ENCODE measurements around the gene ZNF385A.

Gene ZNF385A

DNA sequence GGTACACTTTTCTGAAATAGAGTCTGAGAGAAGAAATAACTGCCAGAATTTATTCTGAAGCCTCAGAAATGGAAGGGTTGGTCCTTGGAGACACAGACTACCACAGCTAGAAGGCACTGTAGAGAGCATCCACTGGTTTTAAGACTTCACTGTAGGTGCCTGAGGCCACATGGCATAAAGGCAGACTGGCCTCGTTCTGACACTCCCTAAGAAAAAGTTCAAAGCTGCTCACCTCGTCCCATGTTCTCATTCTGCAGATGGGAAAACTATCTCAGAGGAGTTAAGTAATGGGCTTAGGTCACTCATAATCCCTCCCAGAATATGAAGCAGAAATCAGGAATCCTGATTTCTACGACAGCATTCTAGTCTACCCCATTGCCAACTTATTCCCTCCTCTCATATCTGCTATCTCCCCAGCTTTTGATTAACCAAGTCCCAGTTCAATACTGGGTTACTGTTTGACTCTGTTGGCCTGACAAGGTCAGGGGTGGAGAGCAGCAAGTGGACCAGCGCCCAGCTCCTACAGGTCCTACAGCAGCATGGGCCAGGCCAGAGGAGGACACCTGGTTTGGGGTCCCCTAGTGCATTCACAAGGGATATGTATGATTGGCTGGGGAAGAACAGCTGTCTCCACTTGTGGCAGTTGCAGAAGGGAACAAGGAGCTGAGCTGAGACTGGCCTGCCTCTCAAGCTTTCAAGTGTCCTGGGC lies 30.8 kb upstream of the ZNF385A start:
- H3K4ac ChIP-seq (ENCODE audit: low read length) = no peak overlapping the region
- no CpG with 5 or more reads among the region's 4 CpGs for WGBS, 2 donors (ENCODE audit: extremely low coverage in 2 of 2, insufficient read length in 2 of 2, insufficient replicate concordance in 1 of 2)
- H2BK15ac ChIP-seq (ENCODE audit: low read length) = no peak overlapping the region
- no peak for DNase-seq (ENCODE audit: low spot score)
- no peak overlapping the region for H2AFZ ChIP-seq (ENCODE audit: low read length)
- H4K8ac ChIP-seq (ENCODE audit: low read depth, low read length) = no peak overlapping the region
- H2BK12ac ChIP-seq (ENCODE audit: low read length) = no peak overlapping the region
- H3K23ac ChIP-seq (ENCODE audit: low read depth, low read length, poor library complexity) = no peak overlapping the region
- no peaks in the 10 kb centered on the region for H3K9me3 ChIP-seq (replicated peaks in 1 of 2; ENCODE audit: control insufficient read depth in 2 of 2, insufficient read depth in 1 of 2, low read depth in 1 of 2, low read length in 2 of 2)
- no peak overlapping the region for H2BK5ac ChIP-seq (ENCODE audit: low read length)
- no peak overlapping the region for H2AK5ac ChIP-seq (ENCODE audit: low read depth, low read length)
- H3K4me3 ChIP-seq (ENCODE audit: low read length in 2 of 2) = no peak overlapping the region
- no peak overlapping the region for H2BK120ac ChIP-seq (ENCODE audit: low read depth, low read length)
- H3K4me1 ChIP-seq (ENCODE audit: control insufficient read depth in 2 of 2, insufficient read depth in 1 of 2, low read depth in 1 of 2, low read length in 2 of 2) = peaks cover 10 to 17% of the 10 kb centered on the region in 2 donors
- H3K79me1 ChIP-seq (ENCODE audit: low read depth, low read length) = peaks cover 7% of the 10 kb centered on the region
- peaks cover 5% of the 10 kb centered on the region in 2 donors for H3K36me3 ChIP-seq (replicated peaks in 1 of 2; ENCODE audit: control insufficient read depth in 2 of 2, insufficient read depth in 2 of 2, low read length in 2 of 2)
- no peak overlapping the region for H3K14ac ChIP-seq (ENCODE audit: low read length)
- H3K9ac ChIP-seq (ENCODE audit: low read depth, low read length, poor library complexity) = no peak overlapping the region
- no peak overlapping the region for H3K4me2 ChIP-seq (ENCODE audit: insufficient read depth, low read length, poor library complexity, severe bottlenecking)
- H4K91ac ChIP-seq (ENCODE audit: low read depth, low read length, poor library complexity) = no peak overlapping the region
- no peak overlapping the region for H3K18ac ChIP-seq (ENCODE audit: low read length)
- no peak overlapping the region for H3K27ac ChIP-seq (replicated peaks; ENCODE audit: low read length)
- H3K27me3 ChIP-seq (ENCODE audit: control insufficient read depth in 3 of 3, insufficient read depth in 3 of 3, low read depth in 1 of 3, low read length in 3 of 3) = peaks cover 0 to 2% (median 0%) of the 10 kb centered on the region in 3 experiments

DNA sequence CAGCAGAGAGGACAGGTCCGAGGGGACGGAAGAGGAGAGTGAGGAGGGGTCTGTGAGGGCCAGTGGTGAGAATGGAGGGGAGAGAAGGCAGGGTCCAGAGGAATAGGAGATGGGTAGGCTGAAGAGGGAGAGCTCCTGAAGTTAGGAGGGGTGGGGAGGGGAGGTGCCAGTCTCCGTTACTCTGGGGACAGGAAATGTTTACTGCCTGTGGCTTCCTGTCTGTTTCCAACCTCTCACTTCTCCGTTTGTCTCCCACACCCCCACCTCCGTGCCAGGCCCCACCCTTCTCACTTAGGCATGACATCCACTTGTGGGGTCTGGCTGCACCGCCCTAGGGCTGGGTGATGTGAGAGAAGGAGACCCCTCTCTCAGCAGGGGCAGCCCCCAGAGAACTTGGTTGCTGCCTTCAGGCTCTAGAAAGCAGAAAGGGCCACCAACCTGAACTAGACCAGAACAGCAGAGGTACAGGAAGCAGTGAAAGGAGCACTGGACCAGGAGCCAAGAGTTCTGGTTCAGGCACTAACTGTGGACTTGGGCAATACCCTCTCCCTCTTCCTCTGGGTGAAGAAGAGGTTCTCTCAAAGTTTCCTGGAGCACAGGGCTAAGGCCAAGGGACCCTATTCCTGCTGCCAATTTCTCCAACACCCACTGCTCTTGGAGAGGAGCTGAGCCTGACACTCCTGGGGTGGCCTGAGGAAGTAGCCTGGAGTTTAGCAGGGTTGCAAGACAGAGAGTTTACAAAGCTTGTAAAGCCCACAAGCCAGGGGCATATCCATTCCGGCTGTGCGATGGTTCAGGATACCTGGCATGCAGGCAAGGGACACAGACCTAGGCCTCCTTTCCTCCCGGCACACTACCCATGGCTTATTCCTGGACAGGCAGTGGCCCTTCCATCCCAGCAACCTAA lies 29.0 kb upstream of the ZNF385A start:
- no peak overlapping the region for H2AK5ac ChIP-seq (ENCODE audit: low read depth, low read length)
- H3K9ac ChIP-seq (ENCODE audit: low read depth, low read length, poor library complexity) = no peak overlapping the region
- no peaks in the 10 kb centered on the region for H3K9me3 ChIP-seq (replicated peaks in 1 of 2; ENCODE audit: control insufficient read depth in 2 of 2, insufficient read depth in 1 of 2, low read depth in 1 of 2, low read length in 2 of 2)
- peaks cover 5 to 11% of the 10 kb centered on the region in 2 donors for H3K4me1 ChIP-seq (ENCODE audit: control insufficient read depth in 2 of 2, insufficient read depth in 1 of 2, low read depth in 1 of 2, low read length in 2 of 2)
- no peak overlapping the region for H2BK120ac ChIP-seq (ENCODE audit: low read depth, low read length)
- H3K36me3 ChIP-seq (replicated peaks in 1 of 2; ENCODE audit: control insufficient read depth in 2 of 2, insufficient read depth in 2 of 2, low read length in 2 of 2) = peaks cover 5 to 12% of the 10 kb centered on the region in 2 donors
- DNase-seq (ENCODE audit: low spot score) = no peak
- peaks cover 7% of the 10 kb centered on the region for H3K79me1 ChIP-seq (ENCODE audit: low read depth, low read length)
- no peak overlapping the region for H3K14ac ChIP-seq (ENCODE audit: low read length)
- no peaks in the 10 kb centered on the region for H3K27me3 ChIP-seq (ENCODE audit: control insufficient read depth in 3 of 3, insufficient read depth in 3 of 3, low read depth in 1 of 3, low read length in 3 of 3)
- no peak overlapping the region for H3K18ac ChIP-seq (ENCODE audit: low read length)
- no peak overlapping the region for H3K4me2 ChIP-seq (ENCODE audit: insufficient read depth, low read length, poor library complexity, severe bottlenecking)
- H4K91ac ChIP-seq (ENCODE audit: low read depth, low read length, poor library complexity) = no peak overlapping the region
- H4K8ac ChIP-seq (ENCODE audit: low read depth, low read length) = no peak overlapping the region
- no CpG with 5 or more reads among the region's 9 CpGs for WGBS, 2 donors (ENCODE audit: extremely low coverage in 2 of 2, insufficient read length in 2 of 2, insufficient replicate concordance in 1 of 2)
- H2BK12ac ChIP-seq (ENCODE audit: low read length) = no peak overlapping the region
- no peak overlapping the region for H3K27ac ChIP-seq (replicated peaks; ENCODE audit: low read length)
- no peak overlapping the region for H3K4me3 ChIP-seq (ENCODE audit: low read length in 2 of 2)
- no peak overlapping the region for H3K23ac ChIP-seq (ENCODE audit: low read depth, low read length, poor library complexity)
- no peak overlapping the region for H3K4ac ChIP-seq (ENCODE audit: low read length)
- H2AFZ ChIP-seq (ENCODE audit: low read length) = no peak overlapping the region
- no peak overlapping the region for H2BK5ac ChIP-seq (ENCODE audit: low read length)
- no peak overlapping the region for H2BK15ac ChIP-seq (ENCODE audit: low read length)

DNA sequence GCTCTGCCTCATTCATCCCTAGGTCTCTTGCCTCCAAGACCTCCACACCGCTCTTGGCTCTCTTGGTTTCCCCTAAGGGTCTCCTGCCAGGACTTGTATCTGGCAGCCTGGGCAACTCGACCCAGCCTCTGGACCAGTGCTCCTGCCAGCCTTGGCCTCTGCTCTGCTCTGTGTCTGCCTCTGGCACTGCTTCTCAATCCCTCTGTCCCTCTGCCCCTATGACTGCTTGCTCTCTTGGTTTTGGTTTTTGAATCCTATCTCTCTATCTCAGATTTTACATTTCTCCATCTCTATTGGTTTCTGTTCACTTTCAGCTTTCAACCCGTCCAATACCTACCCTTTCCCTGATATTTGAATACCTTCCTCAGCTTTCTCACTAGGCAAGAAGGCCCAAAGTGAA lies 28.3 kb upstream of the ZNF385A start:
- Histone ChIP-seq H3K27ac (replicated peaks; ENCODE audit: low read length) (no peak overlapping the region), H4K91ac (ENCODE audit: low read depth, low read length, poor library complexity) (no peak overlapping the region), H2BK120ac (ENCODE audit: low read depth, low read length) (no peak overlapping the region), H2AK5ac (ENCODE audit: low read depth, low read length) (no peak overlapping the region), H3K4ac (ENCODE audit: low read length) (no peak overlapping the region), H3K4me1 (ENCODE audit: control insufficient read depth in 2 of 2, insufficient read depth in 1 of 2, low read depth in 1 of 2, low read length in 2 of 2) (peaks cover 3 to 11% of the 10 kb centered on the region in 2 donors), H3K4me3 (ENCODE audit: low read length in 2 of 2) (no peak overlapping the region), H2BK15ac (ENCODE audit: low read length) (no peak overlapping the region), H3K27me3 (ENCODE audit: control insufficient read depth in 3 of 3, insufficient read depth in 3 of 3, low read depth in 1 of 3, low read length in 3 of 3) (no peaks in the 10 kb centered on the region), H3K14ac (ENCODE audit: low read length) (no peak overlapping the region), H2BK12ac (ENCODE audit: low read length) (no peak overlapping the region), H3K9me3 (replicated peaks in 1 of 2; ENCODE audit: control insufficient read depth in 2 of 2, insufficient read depth in 1 of 2, low read depth in 1 of 2, low read length in 2 of 2) (no peaks in the 10 kb centered on the region), H2AFZ (ENCODE audit: low read length) (no peak overlapping the region), H4K8ac (ENCODE audit: low read depth, low read length) (no peak overlapping the region), H3K23ac (ENCODE audit: low read depth, low read length, poor library complexity) (no peak overlapping the region), H3K9ac (ENCODE audit: low read depth, low read length, poor library complexity) (peak overlapping the region; percentile 31), H2BK5ac (ENCODE audit: low read length) (no peak overlapping the region), H3K4me2 (ENCODE audit: insufficient read depth, low read length, poor library complexity, severe bottlenecking) (no peak overlapping the region), H3K18ac (ENCODE audit: low read length) (no peak overlapping the region), H3K79me1 (ENCODE audit: low read depth, low read length) (peaks cover 7% of the 10 kb centered on the region), H3K36me3 (replicated peaks in 1 of 2; ENCODE audit: control insufficient read depth in 2 of 2, insufficient read depth in 2 of 2, low read length in 2 of 2) (peaks cover 9 to 16% of the 10 kb centered on the region in 2 donors)
- no peak for DNase-seq (ENCODE audit: low spot score)
- WGBS, 2 donors (ENCODE audit: extremely low coverage in 2 of 2, insufficient read length in 2 of 2, insufficient replicate concordance in 1 of 2) = no CpG with 5 or more reads among the region's 3 CpGs

DNA sequence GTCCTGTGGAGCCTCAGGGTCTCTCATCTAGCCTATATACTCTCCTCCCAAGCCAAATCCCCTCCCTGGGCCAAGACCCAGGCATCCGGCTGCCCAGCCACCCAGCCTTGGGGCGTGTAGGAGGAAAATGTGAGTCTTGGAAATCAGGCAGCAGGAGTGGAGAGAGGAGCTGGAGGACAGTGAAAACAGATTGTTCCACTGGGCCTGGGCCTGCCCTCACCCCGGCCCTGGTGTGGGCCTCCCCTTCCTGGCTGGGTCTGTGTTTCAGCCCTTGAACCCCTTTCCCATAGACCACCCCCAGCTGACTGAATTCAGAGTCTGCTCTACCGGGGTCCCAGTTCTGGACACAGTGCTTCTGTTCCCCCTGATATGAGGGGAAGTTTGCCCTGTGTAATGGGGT lies 27.8 kb upstream of the ZNF385A start:
- H3K79me1 ChIP-seq (ENCODE audit: low read depth, low read length) = peaks cover 7% of the 10 kb centered on the region
- DNase-seq (ENCODE audit: low spot score) = no peak
- no peak overlapping the region for H2AK5ac ChIP-seq (ENCODE audit: low read depth, low read length)
- no peaks in the 10 kb centered on the region for H3K9me3 ChIP-seq (replicated peaks in 1 of 2; ENCODE audit: control insufficient read depth in 2 of 2, insufficient read depth in 1 of 2, low read depth in 1 of 2, low read length in 2 of 2)
- H3K4me2 ChIP-seq (ENCODE audit: insufficient read depth, low read length, poor library complexity, severe bottlenecking) = no peak overlapping the region
- no peak overlapping the region for H2BK12ac ChIP-seq (ENCODE audit: low read length)
- WGBS, 2 donors (ENCODE audit: extremely low coverage in 2 of 2, insufficient read length in 2 of 2, insufficient replicate concordance in 1 of 2) = no CpG with 5 or more reads among the region's 4 CpGs
- H2BK120ac ChIP-seq (ENCODE audit: low read depth, low read length) = no peak overlapping the region
- H3K18ac ChIP-seq (ENCODE audit: low read length) = no peak overlapping the region
- H3K27ac ChIP-seq (replicated peaks; ENCODE audit: low read length) = no peak overlapping the region
- no peak overlapping the region for H2AFZ ChIP-seq (ENCODE audit: low read length)
- peaks cover 14 to 20% of the 10 kb centered on the region in 2 donors for H3K36me3 ChIP-seq (replicated peaks in 1 of 2; ENCODE audit: control insufficient read depth in 2 of 2, insufficient read depth in 2 of 2, low read length in 2 of 2)
- H3K4ac ChIP-seq (ENCODE audit: low read length) = no peak overlapping the region
- peaks cover 2 to 8% of the 10 kb centered on the region in 2 donors for H3K4me1 ChIP-seq (ENCODE audit: control insufficient read depth in 2 of 2, insufficient read depth in 1 of 2, low read depth in 1 of 2, low read length in 2 of 2)
- no peak overlapping the region for H4K91ac ChIP-seq (ENCODE audit: low read depth, low read length, poor library complexity)
- H3K4me3 ChIP-seq (ENCODE audit: low read length in 2 of 2) = no peak overlapping the region
- no peak overlapping the region for H2BK15ac ChIP-seq (ENCODE audit: low read length)
- no peaks in the 10 kb centered on the region for H3K27me3 ChIP-seq (ENCODE audit: control insufficient read depth in 3 of 3, insufficient read depth in 3 of 3, low read depth in 1 of 3, low read length in 3 of 3)
- no peak overlapping the region for H3K9ac ChIP-seq (ENCODE audit: low read depth, low read length, poor library complexity)
- H2BK5ac ChIP-seq (ENCODE audit: low read length) = no peak overlapping the region
- H4K8ac ChIP-seq (ENCODE audit: low read depth, low read length) = no peak overlapping the region
- no peak overlapping the region for H3K23ac ChIP-seq (ENCODE audit: low read depth, low read length, poor library complexity)
- H3K14ac ChIP-seq (ENCODE audit: low read length) = no peak overlapping the region

Measured in neuronal stem cell (in vitro differentiated cells).